Measurements from ENCODE around the gene OLFM1. TPM values are rescaled to one million over a fixed set of nuclear protein-coding genes. Genes with fewer than 3 reads are reported as not detected.

Gene OLFM1
- total RNA-seq, 6 experiments from 2014 or later, result 0.07 to 0.15 TPM; not detected in 4

GRCh38 chr9:135101486-135101885 is 14.0 kb downstream of the OLFM1 start:
- no peaks in the 10 kb centered on the region for H3K9me3 Mint-ChIP-seq
- no peak overlapping the region for H3K27ac Mint-ChIP-seq
- no peaks in the 10 kb centered on the region for H3K4me1 Mint-ChIP-seq (ENCODE audit: low read depth)
- no peaks in the 10 kb centered on the region for H3K36me3 Mint-ChIP-seq (ENCODE audit: low read depth)
- no peak overlapping the region for H3K4me3 Mint-ChIP-seq
- no peak for TF ChIP-seq CTCF (IDR thresholded peaks at IDR 0.05)
- no peak for DNase-seq
- peaks cover 12% of the 10 kb centered on the region for H3K27me3 Mint-ChIP-seq (ENCODE audit: insufficient read depth)

GRCh38 chr9:135101926-135102325 is 14.5 kb downstream of the OLFM1 start:
- H3K9me3 Mint-ChIP-seq, result no peaks in the 10 kb centered on the region
- H3K4me1 Mint-ChIP-seq (ENCODE audit: low read depth), result no peaks in the 10 kb centered on the region
- H3K27ac Mint-ChIP-seq, result no peak overlapping the region
- no peak for TF ChIP-seq CTCF (IDR thresholded peaks at IDR 0.05)
- H3K36me3 Mint-ChIP-seq (ENCODE audit: low read depth), result no peaks in the 10 kb centered on the region
- H3K4me3 Mint-ChIP-seq, result no peak overlapping the region
- H3K27me3 Mint-ChIP-seq (ENCODE audit: insufficient read depth), result peaks cover 12% of the 10 kb centered on the region
- no peak for DNase-seq

GRCh38 chr9:135102331-135102730 is 14.9 kb downstream of the OLFM1 start:
- H3K36me3 Mint-ChIP-seq (ENCODE audit: low read depth), result no peaks in the 10 kb centered on the region
- DNase-seq, result no peak
- peaks cover 12% of the 10 kb centered on the region for H3K27me3 Mint-ChIP-seq (ENCODE audit: insufficient read depth)
- no peaks in the 10 kb centered on the region for H3K9me3 Mint-ChIP-seq
- no peak overlapping the region for H3K27ac Mint-ChIP-seq
- no peaks in the 10 kb centered on the region for H3K4me1 Mint-ChIP-seq (ENCODE audit: low read depth)
- H3K4me3 Mint-ChIP-seq, result no peak overlapping the region
- TF ChIP-seq CTCF (IDR thresholded peaks at IDR 0.05), result no peak

GRCh38 chr9:135103001-135103446 is 15.6 kb downstream of the OLFM1 start:
- H3K27me3 Mint-ChIP-seq (ENCODE audit: insufficient read depth), result peaks cover 18% of the 10 kb centered on the region
- no peaks in the 10 kb centered on the region for H3K9me3 Mint-ChIP-seq
- DNase-seq, result no peak
- no peak overlapping the region for H3K4me3 Mint-ChIP-seq
- H3K4me1 Mint-ChIP-seq (ENCODE audit: low read depth), result no peaks in the 10 kb centered on the region
- no peak for TF ChIP-seq CTCF (IDR thresholded peaks at IDR 0.05)
- H3K36me3 Mint-ChIP-seq (ENCODE audit: low read depth), result no peaks in the 10 kb centered on the region
- no peak overlapping the region for H3K27ac Mint-ChIP-seq

- Mint-ChIP-seq H3K27ac (no peak overlapping the region), H3K9me3 (no peaks in the 10 kb centered on the region), H3K4me3 (no peak overlapping the region), H3K27me3 (ENCODE audit: insufficient read depth) (peaks cover 25% of the 10 kb centered on the region), H3K4me1 (ENCODE audit: low read depth) (no peaks in the 10 kb centered on the region), H3K36me3 (ENCODE audit: low read depth) (no peaks in the 10 kb centered on the region)
- TF ChIP-seq CTCF (IDR thresholded peaks at IDR 0.05), result no peak
- no peak for DNase-seq
Measured at GRCh38 chr9:135103931-135104639, 16.6 kb downstream of the OLFM1 start.

Measured in HFFc6 (cell line).